Panc1 (cell line): ENCODE data around the gene KIAA1755. TPM values are rescaled to one million over a fixed set of nuclear protein-coding genes. Genes with fewer than 3 reads are reported as not detected.

ENCODE experiments used
- ATAC-seq: fragments of 200-7000 bp; cut with Tn5 transposase; 2 replicates; pipeline ENCODE4 v1.9.1; 2020; ENCODE audit warnings: mild to moderate bottlenecking, moderate library complexity
- BruUV-seq: library from RNA; stranded (reverse); fragments of 400-500 nt; replicated peaks from 2 replicates; lab custom pipeline; 2021; lab: Mats Ljungman, UMichigan
- CTCF ChIA-PET: fragments of 300-600 bp; sonication (Branson Sonifier 250); formaldehyde crosslinking; loops from one replicate; lab custom pipeline; 2022; ENCODE audit warnings: antibody characterized with exemption; lab: Charles Lee
- POLR2A ChIA-PET: fragments of 300-600 bp; sonication (Branson Sonifier 250); formaldehyde crosslinking; loops from one replicate; lab custom pipeline; 2022; ENCODE audit warnings: antibody characterized with exemption; lab: Charles Lee
- DNase-seq: peaks from one replicate; pipeline ENCODE4 v3.0.0-alpha.2; 2010; ENCODE audit warnings: low read depth, low spot score
- H3K27ac ChIP-seq: 2 replicates; pipeline ENCODE4 v1.5.1; 2011; ENCODE audit warnings: mild to moderate bottlenecking, low read length, inconsistent platforms
- H3K27me3 ChIP-seq: fragments of 200-500 bp; sonication (Bioruptor generic); 2 replicates; pipeline ENCODE4 v1.6.0; 2014; ENCODE audit warnings: low read length, inconsistent platforms; ENCODE audit not compliant: control insufficient read depth, insufficient read depth
- H3K36me3 ChIP-seq: fragments of 200-500 bp; sonication (Bioruptor generic); 2 replicates; pipeline ENCODE4 v1.5.1; 2014; ENCODE audit warnings: inconsistent platforms, mild to moderate bottlenecking, low read length, moderate library complexity; ENCODE audit not compliant: control insufficient read depth, insufficient read depth
- H3K4me1 ChIP-seq: 2 replicates; pipeline ENCODE4 v1.5.1; 2011; ENCODE audit warnings: inconsistent platforms, mild to moderate bottlenecking, low read length, moderate library complexity; ENCODE audit not compliant: control insufficient read depth, insufficient read depth
- H3K4me3 ChIP-seq, 2 experiments: 2 replicates each; pipeline ENCODE4 v1.5.1; 2011 to 2012; ENCODE audit warnings: low read depth in 2 of 2, low read length in 2 of 2, mild to moderate bottlenecking in 2 of 2, inconsistent platforms in 1 of 2, moderate library complexity in 1 of 2
- H3K9me3 ChIP-seq: fragments of 200-500 bp; sonication (Bioruptor generic); 2 replicates; pipeline ENCODE4 v1.5.1; 2014; ENCODE audit warnings: low read depth, mild to moderate bottlenecking, inconsistent platforms, low read length, moderate library complexity; ENCODE audit not compliant: control insufficient read depth, insufficient read depth
- POLR2AphosphoS5 ChIP-seq: IDR thresholded peaks from 2 replicates; pipeline ENCODE4 v1.6.1; 2012; ENCODE audit warnings: mild to moderate bottlenecking, low read depth, low read length, moderate library complexity
- SIN3A ChIP-seq: IDR thresholded peaks from 2 replicates; pipeline ENCODE4 v1.6.1; 2012; ENCODE audit warnings: low read depth, mild to moderate bottlenecking, low read length, moderate library complexity, borderline replicate concordance; ENCODE audit not compliant: insufficient read depth
- TCF7L2 ChIP-seq: IDR thresholded peaks from 2 replicates; pipeline ENCODE4 v1.6.1; 2011; ENCODE audit warnings: mild to moderate bottlenecking, low read depth, low read length, inconsistent platforms
- in situ Hi-C: cut with HindIII; loops from 2 replicates; pipeline ENCODE4 v1.10.0; 2016; ENCODE audit warnings: low sequenced_read_pairs, low pct_unique_long_range_greater_than_20kb
- intact Hi-C: fragments of 100-400 bp; cut with micrococcal nuclease; formaldehyde crosslinking; loops from one replicate; pipeline ENCODE4 v1.10.0; 2022; ENCODE audit not compliant: unreplicated experiment
- total RNA-seq: library from RNA; stranded (reverse); gene quantifications from one replicate; pipeline ENCODE4 v1.2.1, GENCODE V29; 2021; ENCODE audit not compliant: unreplicated experiment
- TF ChIP-seq, protein P1 (sequence below), 2 experiments: IDR thresholded peaks; 2 replicates each; pipeline ENCODE4 v1.6.1; 2011 to 2012; ENCODE audit warnings: low read depth in 2 of 2, control low read depth in 1 of 2, low read length in 1 of 2, mild to moderate bottlenecking in 1 of 2, moderate library complexity in 1 of 2; ENCODE audit not compliant: insufficient read depth in 1 of 2
- TF ChIP-seq, protein P2 (sequence below): fragments of 450-650 bp; IDR thresholded peaks from 2 replicates; pipeline ENCODE4 v1.5.1; 2017; ENCODE audit warnings: mild to moderate bottlenecking

KIAA1755 gene
- total RNA-seq, 1 experiment from 2014 or later = 0.08 TPM

DNA sequence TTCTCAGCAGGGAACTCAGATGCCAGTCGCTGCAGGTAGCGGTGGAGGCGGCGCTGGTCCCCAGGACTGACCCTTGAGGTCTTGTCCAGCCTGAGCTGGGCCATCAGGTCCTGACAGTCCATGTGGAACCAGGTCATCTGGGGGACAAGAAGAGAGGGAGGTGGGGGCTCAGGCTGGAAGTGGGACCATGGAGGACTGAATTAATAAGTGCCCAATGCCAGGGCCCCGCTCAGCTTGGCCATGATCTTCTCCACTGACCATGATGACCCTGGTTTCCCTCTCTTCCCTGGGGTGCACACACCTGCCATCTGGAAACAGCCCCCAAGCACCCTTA is 47.0 kb downstream of the KIAA1755 start:
- no peaks in the 10 kb centered on the region for H3K27me3 ChIP-seq
- H3K9me3 ChIP-seq = no peaks in the 10 kb centered on the region
- POLR2A ChIA-PET = no interaction called here
- no TSS peak for BruUV-seq
- H3K36me3 ChIP-seq = no peaks in the 10 kb centered on the region
- DNase-seq (no peak), ATAC-seq (no peak)
- intact Hi-C loops (no loop called here), in situ Hi-C loops (no loop called here)
- CTCF ChIA-PET = interaction anchor here (0.5 kb wide), 1 partner anchor 75 kb away, joined by 3 read pairs; no protein-coding TSS in a partner anchor
- no peak for TF ChIP-seq TCF7L2
- TF ChIP-seq POLR2AphosphoS5 = no peak
- TF ChIP-seq, protein P1, sequence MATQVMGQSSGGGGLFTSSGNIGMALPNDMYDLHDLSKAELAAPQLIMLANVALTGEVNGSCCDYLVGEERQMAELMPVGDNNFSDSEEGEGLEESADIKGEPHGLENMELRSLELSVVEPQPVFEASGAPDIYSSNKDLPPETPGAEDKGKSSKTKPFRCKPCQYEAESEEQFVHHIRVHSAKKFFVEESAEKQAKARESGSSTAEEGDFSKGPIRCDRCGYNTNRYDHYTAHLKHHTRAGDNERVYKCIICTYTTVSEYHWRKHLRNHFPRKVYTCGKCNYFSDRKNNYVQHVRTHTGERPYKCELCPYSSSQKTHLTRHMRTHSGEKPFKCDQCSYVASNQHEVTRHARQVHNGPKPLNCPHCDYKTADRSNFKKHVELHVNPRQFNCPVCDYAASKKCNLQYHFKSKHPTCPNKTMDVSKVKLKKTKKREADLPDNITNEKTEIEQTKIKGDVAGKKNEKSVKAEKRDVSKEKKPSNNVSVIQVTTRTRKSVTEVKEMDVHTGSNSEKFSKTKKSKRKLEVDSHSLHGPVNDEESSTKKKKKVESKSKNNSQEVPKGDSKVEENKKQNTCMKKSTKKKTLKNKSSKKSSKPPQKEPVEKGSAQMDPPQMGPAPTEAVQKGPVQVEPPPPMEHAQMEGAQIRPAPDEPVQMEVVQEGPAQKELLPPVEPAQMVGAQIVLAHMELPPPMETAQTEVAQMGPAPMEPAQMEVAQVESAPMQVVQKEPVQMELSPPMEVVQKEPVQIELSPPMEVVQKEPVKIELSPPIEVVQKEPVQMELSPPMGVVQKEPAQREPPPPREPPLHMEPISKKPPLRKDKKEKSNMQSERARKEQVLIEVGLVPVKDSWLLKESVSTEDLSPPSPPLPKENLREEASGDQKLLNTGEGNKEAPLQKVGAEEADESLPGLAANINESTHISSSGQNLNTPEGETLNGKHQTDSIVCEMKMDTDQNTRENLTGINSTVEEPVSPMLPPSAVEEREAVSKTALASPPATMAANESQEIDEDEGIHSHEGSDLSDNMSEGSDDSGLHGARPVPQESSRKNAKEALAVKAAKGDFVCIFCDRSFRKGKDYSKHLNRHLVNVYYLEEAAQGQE (IDR thresholded peaks at IDR 0.05; ENCODE audit: insufficient read depth in 1 of 2, low read depth in 2 of 2, low read length in 1 of 2) = no peak
- TF ChIP-seq, protein P2, sequence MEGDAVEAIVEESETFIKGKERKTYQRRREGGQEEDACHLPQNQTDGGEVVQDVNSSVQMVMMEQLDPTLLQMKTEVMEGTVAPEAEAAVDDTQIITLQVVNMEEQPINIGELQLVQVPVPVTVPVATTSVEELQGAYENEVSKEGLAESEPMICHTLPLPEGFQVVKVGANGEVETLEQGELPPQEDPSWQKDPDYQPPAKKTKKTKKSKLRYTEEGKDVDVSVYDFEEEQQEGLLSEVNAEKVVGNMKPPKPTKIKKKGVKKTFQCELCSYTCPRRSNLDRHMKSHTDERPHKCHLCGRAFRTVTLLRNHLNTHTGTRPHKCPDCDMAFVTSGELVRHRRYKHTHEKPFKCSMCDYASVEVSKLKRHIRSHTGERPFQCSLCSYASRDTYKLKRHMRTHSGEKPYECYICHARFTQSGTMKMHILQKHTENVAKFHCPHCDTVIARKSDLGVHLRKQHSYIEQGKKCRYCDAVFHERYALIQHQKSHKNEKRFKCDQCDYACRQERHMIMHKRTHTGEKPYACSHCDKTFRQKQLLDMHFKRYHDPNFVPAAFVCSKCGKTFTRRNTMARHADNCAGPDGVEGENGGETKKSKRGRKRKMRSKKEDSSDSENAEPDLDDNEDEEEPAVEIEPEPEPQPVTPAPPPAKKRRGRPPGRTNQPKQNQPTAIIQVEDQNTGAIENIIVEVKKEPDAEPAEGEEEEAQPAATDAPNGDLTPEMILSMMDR = no peak
- no peak for TF ChIP-seq SIN3A
- no peak overlapping the region for H3K27ac ChIP-seq
- peaks cover 12% of the 10 kb centered on the region for H3K4me1 ChIP-seq
- H3K4me3 ChIP-seq = no peak overlapping the region

DNA sequence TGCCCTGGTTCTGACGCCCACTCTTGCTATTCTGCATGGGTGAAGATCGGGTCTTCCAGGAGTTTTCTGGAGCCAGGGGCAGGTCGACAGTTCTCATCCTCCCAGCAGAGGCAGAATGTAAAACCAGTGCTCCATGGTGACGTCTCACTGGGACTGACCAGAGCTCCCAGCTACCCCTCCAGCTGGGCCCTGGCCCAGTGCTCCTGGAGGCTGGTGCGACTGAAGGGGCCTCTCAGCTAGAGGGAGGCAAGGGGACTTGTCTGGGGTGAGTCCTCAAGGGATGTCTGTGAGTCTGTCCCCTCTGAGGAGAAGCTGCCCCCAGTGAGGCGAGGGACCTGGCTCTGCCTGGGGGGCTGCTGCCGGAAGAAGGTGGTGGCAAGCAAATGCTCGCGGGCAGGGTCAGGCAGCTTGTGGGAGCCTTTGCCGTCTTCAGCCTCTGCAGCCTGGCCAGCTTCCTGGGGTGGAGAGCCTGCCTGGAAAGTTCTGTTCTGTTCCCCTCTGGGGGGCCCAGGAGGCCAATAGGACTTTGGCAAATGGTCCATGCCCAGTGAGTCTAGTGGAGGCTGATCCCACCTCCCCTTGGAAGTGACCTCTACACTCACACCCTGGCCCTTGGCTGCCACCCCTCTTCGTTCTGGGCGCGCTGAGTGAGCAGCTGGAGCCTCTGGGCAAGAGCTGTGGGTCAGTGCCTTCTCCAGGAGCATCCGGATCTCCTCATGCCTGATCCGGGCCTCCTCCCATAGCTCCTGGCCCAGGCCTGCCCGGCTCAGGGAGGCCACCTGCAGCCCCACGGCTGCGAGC is 47.5 kb downstream of the KIAA1755 start:
- no peaks in the 10 kb centered on the region for H3K27me3 ChIP-seq
- no peak overlapping the region for H3K27ac ChIP-seq
- DNase-seq (no peak), ATAC-seq (no peak)
- TF ChIP-seq, protein P2 = no peak
- TF ChIP-seq POLR2AphosphoS5 = no peak
- TF ChIP-seq SIN3A = no peak
- no peak for TF ChIP-seq TCF7L2
- TF ChIP-seq, protein P1 (IDR thresholded peaks at IDR 0.05; ENCODE audit: insufficient read depth in 1 of 2, low read depth in 2 of 2, low read length in 1 of 2) = no peak
- no peak overlapping the region for H3K4me3 ChIP-seq
- POLR2A ChIA-PET = no interaction called here
- H3K36me3 ChIP-seq = no peaks in the 10 kb centered on the region
- no peaks in the 10 kb centered on the region for H3K9me3 ChIP-seq
- peaks cover 8% of the 10 kb centered on the region for H3K4me1 ChIP-seq
- in situ Hi-C loops (no loop called here), intact Hi-C loops (no loop called here)
- CTCF ChIA-PET = interaction anchor here (0.5 kb wide), 1 partner anchor 74 kb away, joined by 3 read pairs; no protein-coding TSS in a partner anchor
- no TSS peak for BruUV-seq
